Activated CD4-positive, alpha-beta memory T cell treated with anti-CD3 and anti-CD28 coated beads, Interleukin-2, amount 10 ng/mL, durations not matched to agents 7 days and 5 days (primary cell): ENCODE data around the gene PLLP. TPM values are rescaled to one million over a fixed set of nuclear protein-coding genes. Genes with fewer than 3 reads are reported as not detected.

Experiments used
- CTCF ChIA-PET: fragments of 350-600 bp; sonication (Branson Sonifier 250); formaldehyde crosslinking; loops from one replicate; lab custom pipeline; 2021; ENCODE audit warnings: antibody characterized with exemption, inconsistent platforms; lab: Charles Lee
- POLR2A ChIA-PET: fragments of 350-600 bp; sonication (Branson Sonifier 250); formaldehyde crosslinking; loops from one replicate; lab custom pipeline; 2021; ENCODE audit warnings: antibody characterized with exemption; lab: Charles Lee
- DNase-seq: peaks from one replicate; pipeline ENCODE4 v3.0.0-alpha.2; 2020
- H3K27ac Mint-ChIP-seq: one replicate; pipeline ENCODE4 v1.8.0; 2021; ENCODE audit warnings: mild to moderate bottlenecking, mixed read lengths
- H3K27me3 Mint-ChIP-seq: one replicate; pipeline ENCODE4 v1.8.0; 2021; ENCODE audit warnings: mixed read lengths
- H3K36me3 Mint-ChIP-seq: one replicate; pipeline ENCODE4 v1.8.0; 2021; ENCODE audit warnings: low read depth, mixed read lengths
- H3K4me1 Mint-ChIP-seq: one replicate; pipeline ENCODE4 v1.8.0; 2021; ENCODE audit warnings: mixed read lengths
- H3K4me3 Mint-ChIP-seq: one replicate; pipeline ENCODE4 v1.8.0; 2021; ENCODE audit warnings: mild to moderate bottlenecking, mixed read lengths
- H3K9me3 Mint-ChIP-seq: one replicate; pipeline ENCODE4 v1.8.0; 2021; ENCODE audit warnings: mixed read lengths
- total RNA-seq, 2 experiments: library from RNA; stranded (reverse); gene quantifications; one replicate each; pipeline ENCODE4 v1.2.3, GENCODE V29; 2021

The PLLP gene
- total RNA-seq, 2 experiments from 2014 or later = 0.18 TPM; not detected in 1

GRCh38 chr16:57239107-57239506 is 45.4 kb downstream of the PLLP start:
- CTCF ChIA-PET = no interaction called here
- peaks cover 16% of the 10 kb centered on the region for H3K4me1 Mint-ChIP-seq
- no peak overlapping the region for H3K4me3 Mint-ChIP-seq
- POLR2A ChIA-PET = no interaction called here
- H3K36me3 Mint-ChIP-seq = peaks cover 42% of the 10 kb centered on the region
- no peaks in the 10 kb centered on the region for H3K27me3 Mint-ChIP-seq
- H3K27ac Mint-ChIP-seq = no peak overlapping the region
- H3K9me3 Mint-ChIP-seq = no peaks in the 10 kb centered on the region
- no peak for DNase-seq

DNA sequence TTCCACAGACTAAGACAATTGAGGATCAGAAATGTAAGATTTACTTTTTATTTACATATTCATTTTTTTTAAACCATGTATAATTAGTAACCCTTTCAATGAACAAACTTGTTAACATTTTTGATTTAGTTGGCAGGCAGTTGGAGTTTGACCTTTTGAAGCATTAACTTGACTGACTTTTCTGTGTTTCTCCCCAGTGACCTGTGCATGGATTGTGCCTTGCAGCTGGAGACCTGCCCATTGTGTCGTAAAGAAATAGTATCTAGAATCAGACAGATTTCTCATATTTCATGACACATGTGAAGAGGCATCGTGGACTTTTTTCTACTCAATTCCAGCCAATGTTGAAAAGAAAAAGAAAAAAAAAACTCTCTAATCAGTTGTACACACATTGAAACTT is 45.8 kb downstream of the PLLP start:
- no peak overlapping the region for H3K4me3 Mint-ChIP-seq
- no peaks in the 10 kb centered on the region for H3K27me3 Mint-ChIP-seq
- peaks cover 46% of the 10 kb centered on the region for H3K36me3 Mint-ChIP-seq
- no peak for DNase-seq
- peaks cover 14% of the 10 kb centered on the region for H3K4me1 Mint-ChIP-seq
- no peaks in the 10 kb centered on the region for H3K9me3 Mint-ChIP-seq
- ChIA-PET CTCF (no interaction called here), POLR2A (no interaction called here)
- no peak overlapping the region for H3K27ac Mint-ChIP-seq

DNA sequence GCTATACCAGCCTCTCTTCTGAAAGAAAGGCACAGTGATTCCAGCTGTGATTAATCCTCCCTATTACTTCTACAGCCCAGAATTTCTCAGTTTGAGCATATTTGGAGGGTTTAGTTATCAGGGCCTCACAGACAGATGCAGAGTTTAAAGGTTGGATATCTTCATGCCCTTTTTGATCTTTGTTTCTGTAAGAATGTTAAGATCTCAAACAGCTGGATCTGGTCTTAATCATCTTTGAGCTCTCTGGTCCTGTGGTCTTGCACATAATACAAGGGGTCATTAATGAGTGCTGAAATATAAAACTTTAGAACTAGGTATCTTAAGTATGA is 48.5 kb downstream of the PLLP start:
- peaks cover 64% of the 10 kb centered on the region for H3K36me3 Mint-ChIP-seq
- CTCF ChIA-PET = no interaction called here
- H3K27me3 Mint-ChIP-seq = no peaks in the 10 kb centered on the region
- DNase-seq = no peak
- H3K27ac Mint-ChIP-seq = peak overlapping the region; percentile 7
- no peaks in the 10 kb centered on the region for H3K9me3 Mint-ChIP-seq
- H3K4me1 Mint-ChIP-seq = peaks cover 14% of the 10 kb centered on the region
- POLR2A ChIA-PET = interaction anchor here (1.5 kb wide), 1 partner anchor 9 kb away, joined by 6 read pairs; the partner anchor contains the start of gene ARL2BP
- H3K4me3 Mint-ChIP-seq = no peak overlapping the region

- H3K4me1 Mint-ChIP-seq = peaks cover 14% of the 10 kb centered on the region
- ChIA-PET POLR2A (interaction anchor here (1.5 kb wide), 1 partner anchor 10 kb away, joined by 6 read pairs; the partner anchor contains the start of gene ARL2BP), CTCF (no interaction called here)
- H3K36me3 Mint-ChIP-seq = peaks cover 68% of the 10 kb centered on the region
- H3K9me3 Mint-ChIP-seq = no peaks in the 10 kb centered on the region
- no peaks in the 10 kb centered on the region for H3K27me3 Mint-ChIP-seq
- DNase-seq = no peak
- no peak overlapping the region for H3K27ac Mint-ChIP-seq
- H3K4me3 Mint-ChIP-seq = no peak overlapping the region
These were observed 49.1 kb downstream of the PLLP start for GRCh38 chr16:57235128-57236021.

GRCh38 chr16:57234707-57235092 is 49.8 kb downstream of the PLLP start:
- H3K9me3 Mint-ChIP-seq = no peaks in the 10 kb centered on the region
- CTCF ChIA-PET = no interaction called here
- H3K4me3 Mint-ChIP-seq = no peak overlapping the region
- no peak for DNase-seq
- POLR2A ChIA-PET = interaction anchor here (1.5 kb wide), 1 partner anchor 11 kb away, joined by 6 read pairs; the partner anchor contains the start of gene ARL2BP
- H3K4me1 Mint-ChIP-seq = peaks cover 14% of the 10 kb centered on the region
- no peak overlapping the region for H3K27ac Mint-ChIP-seq
- H3K27me3 Mint-ChIP-seq = no peaks in the 10 kb centered on the region
- peaks cover 69% of the 10 kb centered on the region for H3K36me3 Mint-ChIP-seq

DNA sequence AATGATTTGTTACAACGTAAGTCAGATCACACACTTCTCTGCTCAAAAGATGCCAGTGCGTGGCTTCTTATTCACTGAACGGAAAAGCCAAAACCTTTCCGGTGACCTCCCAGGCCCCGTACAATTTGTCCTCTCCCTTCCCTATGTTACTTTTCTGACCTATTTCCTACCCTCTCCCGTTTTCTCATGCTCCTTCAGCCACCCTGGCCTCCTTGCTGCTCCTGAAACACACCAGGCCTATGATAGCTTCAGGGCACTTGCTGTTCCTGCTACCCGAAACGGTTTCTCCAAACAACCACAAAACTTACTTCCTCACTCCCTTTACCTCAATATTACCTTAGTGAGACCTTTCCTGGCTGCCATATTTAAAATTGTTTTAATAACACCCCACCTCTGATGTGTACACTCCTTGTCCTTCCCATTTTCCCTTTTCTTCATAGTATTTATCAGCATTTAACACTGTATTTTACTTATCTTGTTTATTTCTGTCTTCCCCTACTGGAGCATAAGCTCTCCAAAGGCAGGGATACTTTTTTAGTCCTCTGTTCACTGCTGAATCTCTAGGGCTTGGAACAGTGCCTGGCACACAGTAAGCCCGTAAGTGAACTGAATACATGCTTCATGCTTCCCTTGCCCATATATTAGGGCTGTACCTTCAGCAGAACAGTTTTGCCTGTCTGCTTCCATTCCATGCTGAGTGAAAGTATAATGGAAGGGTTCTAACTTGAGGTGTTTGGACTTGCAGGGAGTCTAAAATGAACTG is 50.3 kb downstream of the PLLP start:
- peaks cover 65% of the 10 kb centered on the region for H3K36me3 Mint-ChIP-seq
- H3K27me3 Mint-ChIP-seq = no peaks in the 10 kb centered on the region
- ChIA-PET CTCF (interaction anchor here (0.5 kb wide), 1 partner anchor 534 kb away, joined by 3 read pairs; no protein-coding TSS in a partner anchor), POLR2A (no interaction called here)
- no peak overlapping the region for H3K4me3 Mint-ChIP-seq
- H3K9me3 Mint-ChIP-seq = no peaks in the 10 kb centered on the region
- peaks cover 12% of the 10 kb centered on the region for H3K4me1 Mint-ChIP-seq
- no peak for DNase-seq
- no peak overlapping the region for H3K27ac Mint-ChIP-seq

GRCh38 chr16:57231821-57232350 is 52.6 kb downstream of the PLLP start:
- ChIA-PET CTCF (interaction anchor here (0.6 kb wide), 1 partner anchor 124 kb away, joined by 6 read pairs; no protein-coding TSS in a partner anchor), POLR2A (no interaction called here)
- Mint-ChIP-seq H3K27me3 (no peaks in the 10 kb centered on the region), H3K4me1 (peaks cover 11% of the 10 kb centered on the region), H3K4me3 (no peak overlapping the region), H3K9me3 (no peaks in the 10 kb centered on the region), H3K36me3 (peaks cover 69% of the 10 kb centered on the region), H3K27ac (no peak overlapping the region)
- DNase-seq = no peak

- Mint-ChIP-seq H3K36me3 (peaks cover 61% of the 10 kb centered on the region), H3K4me3 (no peak overlapping the region), H3K27ac (no peak overlapping the region), H3K4me1 (no peaks in the 10 kb centered on the region), H3K9me3 (no peaks in the 10 kb centered on the region), H3K27me3 (no peaks in the 10 kb centered on the region)
- no peak for DNase-seq
- ChIA-PET CTCF (no interaction called here), POLR2A (no interaction called here)
These were observed 55.4 kb downstream of the PLLP start for GRCh38 chr16:57229079-57229478.

- CTCF ChIA-PET = no interaction called here
- Mint-ChIP-seq H3K4me1 (no peaks in the 10 kb centered on the region), H3K4me3 (no peak overlapping the region), H3K27me3 (no peaks in the 10 kb centered on the region), H3K27ac (no peak overlapping the region), H3K36me3 (peaks cover 66% of the 10 kb centered on the region), H3K9me3 (no peaks in the 10 kb centered on the region)
- POLR2A ChIA-PET = no interaction called here
- DNase-seq = no peak
These were observed 57.5 kb downstream of the PLLP start for GRCh38 chr16:57226701-57227621.

DNA sequence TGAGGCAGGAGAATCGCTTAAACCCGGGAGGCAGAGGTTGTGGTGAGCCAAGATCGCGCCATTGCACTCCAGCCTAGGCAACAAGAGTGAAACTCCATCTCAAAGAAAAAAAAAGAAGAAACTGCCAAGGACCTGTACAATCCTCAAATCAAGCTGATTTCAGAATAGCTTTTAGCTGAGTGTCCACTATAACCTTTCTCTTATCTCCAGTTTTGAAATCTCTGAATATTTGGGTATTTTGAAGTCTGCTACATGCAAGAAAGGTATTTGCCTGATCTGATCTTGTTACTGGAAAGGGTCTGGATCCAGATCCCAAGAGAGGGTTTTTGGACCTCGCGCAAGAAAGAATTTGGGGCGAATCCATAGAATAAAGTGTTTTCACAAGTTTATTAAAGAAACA is 58.5 kb downstream of the PLLP start:
- no peaks in the 10 kb centered on the region for H3K4me1 Mint-ChIP-seq
- DNase-seq = no peak

GRCh38 chr16:57224651-57225335 is 59.7 kb downstream of the PLLP start:
- POLR2A ChIA-PET = no interaction called here
- CTCF ChIA-PET = no interaction called here

More for the DNA sequence above, 58.5 kb downstream of the PLLP start:
- Mint-ChIP-seq H3K27ac (no peak overlapping the region), H3K4me3 (no peak overlapping the region), H3K9me3 (no peaks in the 10 kb centered on the region), H3K36me3 (peaks cover 62% of the 10 kb centered on the region), H3K27me3 (no peaks in the 10 kb centered on the region)
- ChIA-PET POLR2A (no interaction called here), CTCF (no interaction called here)

DNA sequence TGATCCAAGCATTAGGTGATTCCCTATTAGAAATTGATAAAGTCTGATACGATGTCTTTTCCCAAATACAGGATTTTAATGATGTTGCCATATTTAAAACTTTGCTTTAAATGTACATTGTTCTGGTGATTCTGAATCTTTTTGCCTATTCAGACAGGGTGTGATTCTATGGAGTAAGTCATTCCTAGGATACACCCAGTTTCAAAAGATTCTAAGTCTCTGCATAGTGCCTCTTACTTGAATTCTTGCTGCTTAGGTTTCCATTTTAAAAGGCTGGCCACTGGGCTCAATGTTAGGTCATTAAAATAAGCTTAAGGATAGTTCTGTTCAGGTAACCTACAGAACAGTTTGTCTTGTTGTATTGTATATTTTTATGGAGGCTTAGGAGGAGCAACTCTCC is 61.4 kb downstream of the PLLP start:
- no peak for DNase-seq

More at GRCh38 chr16:57224651-57225335, 59.7 kb downstream of the PLLP start:
- H3K9me3 Mint-ChIP-seq = no peaks in the 10 kb centered on the region
- no peaks in the 10 kb centered on the region for H3K4me1 Mint-ChIP-seq
- no peaks in the 10 kb centered on the region for H3K27me3 Mint-ChIP-seq
- peaks cover 63% of the 10 kb centered on the region for H3K36me3 Mint-ChIP-seq
- no peak for DNase-seq
- H3K27ac Mint-ChIP-seq = no peak overlapping the region
- H3K4me3 Mint-ChIP-seq = no peak overlapping the region

More for the DNA sequence above, 61.4 kb downstream of the PLLP start:
- CTCF ChIA-PET = no interaction called here
- H3K27ac Mint-ChIP-seq = no peak overlapping the region
- no peaks in the 10 kb centered on the region for H3K4me1 Mint-ChIP-seq
- H3K27me3 Mint-ChIP-seq = no peaks in the 10 kb centered on the region
- H3K36me3 Mint-ChIP-seq = peaks cover 73% of the 10 kb centered on the region
- POLR2A ChIA-PET = no interaction called here
- H3K4me3 Mint-ChIP-seq = no peak overlapping the region
- peaks cover 10% of the 10 kb centered on the region for H3K9me3 Mint-ChIP-seq
